Naive thymus-derived CD4-positive, alpha-beta T cell (primary cell): ENCODE results near the gene FCN2. TPM values are rescaled to one million over a fixed set of nuclear protein-coding genes. Genes with fewer than 3 reads are reported as not detected.
A peak's percentile ranks its signal among the peaks of the same experiment; 100 is the strongest.

ENCODE experiments used
- ATAC-seq: fragments of 150-1000 bp; cut with Tn5 transposase; 2 replicates; pipeline ENCODE4 v1.10.0; 2021; ENCODE audit warnings: mild to moderate bottlenecking, moderate library complexity
- CTCF ChIA-PET: fragments of 350-600 bp; sonication (Branson Sonifier 250); formaldehyde crosslinking; loops from one replicate; lab custom pipeline; 2021; ENCODE audit warnings: antibody characterized with exemption; lab: Charles Lee
- POLR2A ChIA-PET: fragments of 350-600 bp; sonication (Branson Sonifier 250); formaldehyde crosslinking; loops from one replicate; lab custom pipeline; 2021; ENCODE audit warnings: antibody characterized with exemption, inconsistent platforms; lab: Charles Lee
- DNase-seq, 9 donors: peaks; one replicate each; pipeline versions ENCODE4 v3.0.0 to v3.0.0-alpha.2; 2020 to 2022; ENCODE audit warnings: mixed read lengths in 1 of 9
- H3K27ac ChIP-seq: one replicate; pipeline ENCODE4 v1.7.0; 2013; ENCODE audit warnings: mild to moderate bottlenecking, low read depth, low read length, moderate library complexity
- H3K27me3 ChIP-seq, 2 donors: one replicate each; pipeline ENCODE4 v1.7.0; 2013; ENCODE audit warnings: low read length in 2 of 2, mild to moderate bottlenecking in 2 of 2, moderate library complexity in 2 of 2; ENCODE audit not compliant: control insufficient read depth in 2 of 2, insufficient read depth in 2 of 2
- H3K36me3 ChIP-seq, 3 experiments: 1 replicate in 2 of 3; 2 replicates in 1 of 3; pipeline ENCODE4 v1.7.0; 2013; ENCODE audit warnings: low read length in 3 of 3, mild to moderate bottlenecking in 3 of 3, moderate library complexity in 1 of 3; ENCODE audit not compliant: insufficient read depth in 3 of 3, control insufficient read depth in 2 of 3
- H3K4me1 ChIP-seq, 2 donors: one replicate each; pipeline ENCODE4 v1.7.0; 2013; ENCODE audit warnings: low read length in 2 of 2, mild to moderate bottlenecking in 2 of 2, moderate library complexity in 1 of 2; ENCODE audit not compliant: control insufficient read depth in 2 of 2, insufficient read depth in 2 of 2
- H3K4me3 ChIP-seq: 2 replicates; pipeline ENCODE4 v1.7.0; 2013; ENCODE audit warnings: mild to moderate bottlenecking, low read length
- H3K9me3 ChIP-seq, 3 experiments: 1 replicate in 2 of 3; 2 replicates in 1 of 3; pipeline ENCODE4 v1.7.0; 2013; ENCODE audit warnings: low read length in 3 of 3; ENCODE audit not compliant: control insufficient read depth in 2 of 3
- H3K27ac Mint-ChIP-seq, 9 donors: one replicate each; pipeline ENCODE4 v1.8.0; 2020 to 2022; ENCODE audit warnings: mixed read lengths in 9 of 9, mild to moderate bottlenecking in 8 of 9, moderate library complexity in 5 of 9, inconsistent platforms in 2 of 9
- H3K27me3 Mint-ChIP-seq, 5 donors: one replicate each; pipeline ENCODE4 v1.8.0; 2021 to 2022; ENCODE audit warnings: mixed read lengths in 5 of 5, mild to moderate bottlenecking in 1 of 5
- H3K36me3 Mint-ChIP-seq, 5 donors: one replicate each; pipeline ENCODE4 v1.8.0; 2020 to 2022; ENCODE audit warnings: mixed read lengths in 5 of 5, mild to moderate bottlenecking in 3 of 5, inconsistent platforms in 1 of 5
- H3K4me1 Mint-ChIP-seq, 7 donors: one replicate each; pipeline ENCODE4 v1.8.0; 2020 to 2022; ENCODE audit warnings: mixed read lengths in 7 of 7, mild to moderate bottlenecking in 3 of 7, inconsistent platforms in 1 of 7
- H3K4me3 Mint-ChIP-seq, 10 donors: one replicate each; pipeline ENCODE4 v1.8.0; 2020 to 2022; ENCODE audit warnings: mild to moderate bottlenecking in 10 of 10, mixed read lengths in 10 of 10, moderate library complexity in 6 of 10, inconsistent platforms in 2 of 10
- H3K9me3 Mint-ChIP-seq, 11 donors: one replicate each; pipeline ENCODE4 v1.8.0; 2020 to 2022; ENCODE audit warnings: mixed read lengths in 11 of 11, mild to moderate bottlenecking in 4 of 11, inconsistent platforms in 1 of 11, moderate library complexity in 1 of 11
- intact Hi-C, 2 donors: fragments of 100-400 bp; cut with micrococcal nuclease; formaldehyde crosslinking; loops; one replicate each; pipeline ENCODE4 v1.15.1; 2023
- polyA plus RNA-seq, 2 donors: library from polyadenylated mRNA; unstranded; fragments of 300-500 nt; fragmentation: Illumina TruSeq; gene quantifications; one replicate each; pipeline ENCODE4 v1.2.3, GENCODE V29; 2021
- total RNA-seq, 6 experiments: library from RNA in 5 of 6; stranded (reverse) in 5 of 6; gene quantifications; 1 replicate in 5 of 6; 2 replicates in 1 of 6; pipeline ENCODE4 v1.2.3 and lab custom pipeline; 2021 to 2026

FCN2 gene
- total and polyA plus RNA-seq, 7 experiments from 2014 or later = not detected

GRCh38 chr9:134883040-134883782 is 2.6 kb downstream of the FCN2 start:
- Histone ChIP-seq H3K4me3 (no peak overlapping the region), H3K27ac (no peak overlapping the region), H3K27me3 (no peaks in the 10 kb centered on the region), H3K4me1 (no peaks in the 10 kb centered on the region), H3K36me3 (no peaks in the 10 kb centered on the region), H3K9me3 (no peaks in the 10 kb centered on the region)
- CTCF ChIA-PET = no interaction called here
- POLR2A ChIA-PET = no interaction called here
- intact Hi-C loops = no loop called here
- peaks cover 0 to 22% (median 4%) of the 10 kb centered on the region in 5 donors for H3K27me3 Mint-ChIP-seq
- DNase-seq (no peak), ATAC-seq (no peak)
- peaks cover 0 to 3% (median 0%) of the 10 kb centered on the region in 7 donors for H3K4me1 Mint-ChIP-seq
- H3K4me3 Mint-ChIP-seq = no peak overlapping the region
- H3K27ac Mint-ChIP-seq = no peak overlapping the region
- H3K9me3 Mint-ChIP-seq = peaks cover 0 to 2% (median 0%) of the 10 kb centered on the region in 11 donors
- no peaks in the 10 kb centered on the region for H3K36me3 Mint-ChIP-seq

GRCh38 chr9:134884492-134884891 is 3.9 kb downstream of the FCN2 start:
- H3K36me3 ChIP-seq = no peaks in the 10 kb centered on the region
- peaks cover 0 to 2% (median 0%) of the 10 kb centered on the region in 11 donors for H3K9me3 Mint-ChIP-seq
- H3K36me3 Mint-ChIP-seq = no peaks in the 10 kb centered on the region
- no peak overlapping the region for H3K27ac ChIP-seq
- no peak overlapping the region for H3K4me3 Mint-ChIP-seq
- peaks cover 0 to 22% (median 4%) of the 10 kb centered on the region in 5 donors for H3K27me3 Mint-ChIP-seq
- intact Hi-C loops = no loop called here
- DNase-seq = no peak
- H3K27ac Mint-ChIP-seq = no peak overlapping the region
- POLR2A ChIA-PET = no interaction called here
- ATAC-seq = no peak
- CTCF ChIA-PET = no interaction called here
- no peaks in the 10 kb centered on the region for H3K4me1 ChIP-seq
- H3K4me3 ChIP-seq = no peak overlapping the region
- H3K4me1 Mint-ChIP-seq = peaks cover 0 to 3% (median 0%) of the 10 kb centered on the region in 7 donors
- no peaks in the 10 kb centered on the region for H3K27me3 ChIP-seq
- H3K9me3 ChIP-seq = no peaks in the 10 kb centered on the region

GRCh38 chr9:134885001-134885678 is 4.5 kb downstream of the FCN2 start:
- Histone ChIP-seq H3K4me1 (no peaks in the 10 kb centered on the region), H3K4me3 (no peak overlapping the region), H3K27me3 (no peaks in the 10 kb centered on the region), H3K9me3 (no peaks in the 10 kb centered on the region), H3K36me3 (no peaks in the 10 kb centered on the region), H3K27ac (no peak overlapping the region)
- no peak overlapping the region for H3K4me3 Mint-ChIP-seq
- POLR2A ChIA-PET = no interaction called here
- CTCF ChIA-PET = no interaction called here
- no peak for ATAC-seq
- H3K4me1 Mint-ChIP-seq = peaks cover 0 to 3% (median 0%) of the 10 kb centered on the region in 7 donors
- intact Hi-C loops = no loop called here
- H3K27ac Mint-ChIP-seq = no peak overlapping the region
- peaks cover 0 to 20% (median 4%) of the 10 kb centered on the region in 5 donors for H3K27me3 Mint-ChIP-seq
- no peaks in the 10 kb centered on the region for H3K36me3 Mint-ChIP-seq
- H3K9me3 Mint-ChIP-seq = peaks cover 0 to 2% (median 0%) of the 10 kb centered on the region in 11 donors
- no peak for DNase-seq

- no peaks in the 10 kb centered on the region for H3K36me3 Mint-ChIP-seq
- DNase-seq (no peak), ATAC-seq (no peak)
- H3K27ac ChIP-seq = no peak overlapping the region
- H3K36me3 ChIP-seq = no peaks in the 10 kb centered on the region
- H3K27me3 ChIP-seq = no peaks in the 10 kb centered on the region
- H3K9me3 ChIP-seq = no peaks in the 10 kb centered on the region
- CTCF ChIA-PET = no interaction called here
- intact Hi-C loops = no loop called here
- H3K4me1 Mint-ChIP-seq = peaks cover 0 to 3% (median 0%) of the 10 kb centered on the region in 7 donors
- no peak overlapping the region for H3K4me3 ChIP-seq
- H3K4me1 ChIP-seq = no peaks in the 10 kb centered on the region
- no peak overlapping the region for H3K27ac Mint-ChIP-seq
- H3K4me3 Mint-ChIP-seq = no peak overlapping the region
- POLR2A ChIA-PET = no interaction called here
- peaks cover 0 to 2% (median 0%) of the 10 kb centered on the region in 11 donors for H3K9me3 Mint-ChIP-seq
- H3K27me3 Mint-ChIP-seq = peaks cover 0 to 17% (median 4%) of the 10 kb centered on the region in 5 donors
Measured at GRCh38 chr9:134885679-134886412, 5.2 kb downstream of the FCN2 start.

- ChIA-PET POLR2A (no interaction called here), CTCF (no interaction called here)
- H3K4me3 Mint-ChIP-seq = no peak overlapping the region
- no peaks in the 10 kb centered on the region for H3K9me3 ChIP-seq
- H3K27me3 ChIP-seq = no peaks in the 10 kb centered on the region
- no peaks in the 10 kb centered on the region for H3K36me3 Mint-ChIP-seq
- H3K27ac Mint-ChIP-seq = no peak overlapping the region
- H3K4me1 Mint-ChIP-seq = peaks cover 0 to 3% (median 0%) of the 10 kb centered on the region in 7 donors
- no peaks in the 10 kb centered on the region for H3K4me1 ChIP-seq
- H3K27me3 Mint-ChIP-seq = peaks cover 0 to 17% (median 6%) of the 10 kb centered on the region in 5 donors
- no peak for ATAC-seq
- H3K9me3 Mint-ChIP-seq = peaks cover 0 to 2% (median 0%) of the 10 kb centered on the region in 11 donors
- no peaks in the 10 kb centered on the region for H3K36me3 ChIP-seq
- intact Hi-C loops = no loop called here
- H3K4me3 ChIP-seq = no peak overlapping the region
- DNase-seq = no peak
- no peak overlapping the region for H3K27ac ChIP-seq
Measured at GRCh38 chr9:134886413-134886913, 5.9 kb downstream of the FCN2 start.

GRCh38 chr9:134887219-134887618 is 6.6 kb downstream of the FCN2 start:
- Mint-ChIP-seq H3K27me3 (peaks cover 0 to 19% (median 10%) of the 10 kb centered on the region in 5 donors), H3K9me3 (peaks cover 0 to 2% (median 0%) of the 10 kb centered on the region in 11 donors), H3K4me1 (peaks cover 0 to 5% (median 0%) of the 10 kb centered on the region in 7 donors), H3K36me3 (no peaks in the 10 kb centered on the region), H3K27ac (peak overlapping the region in 1 of 9 donors; percentile 41), H3K4me3 (no peak overlapping the region)
- Histone ChIP-seq H3K4me1 (no peaks in the 10 kb centered on the region), H3K27me3 (no peaks in the 10 kb centered on the region), H3K27ac (no peak overlapping the region), H3K4me3 (no peak overlapping the region), H3K9me3 (no peaks in the 10 kb centered on the region), H3K36me3 (no peaks in the 10 kb centered on the region)
- DNase-seq = no peak
- ATAC-seq = no peak
- ChIA-PET POLR2A (no interaction called here), CTCF (no interaction called here)
- intact Hi-C loops = no loop called here
